Neural progenitor cell (in vitro differentiated cells): ENCODE data around the gene P2RX7. TPM values are rescaled to one million over a fixed set of nuclear protein-coding genes. Genes with fewer than 3 reads are reported as not detected.

Experiments
- DNase-seq: peaks from one replicate; pipeline ENCODE4 v3.0.0-alpha.2; 2016; ENCODE audit warnings: low spot score
- H2AFZ ChIP-seq: fragments of 200-600 bp; sonication (generic); replicated peaks from 2 replicates; pipeline ENCODE4 v1.6.1; 2016; ENCODE audit warnings: antibody characterized with exemption
- H3F3A ChIP-seq: fragments of 200-600 bp; sonication (generic); 2 replicates; pipeline ENCODE4 v1.6.1; 2016; ENCODE audit warnings: antibody characterized with exemption, low read depth
- H3K27ac ChIP-seq: fragments of 200-600 bp; sonication (generic); 2 replicates; pipeline ENCODE4 v1.5.1; 2016; ENCODE audit warnings: mild to moderate bottlenecking
- H3K27me3 ChIP-seq: fragments of 200-600 bp; sonication (generic); 2 replicates; pipeline ENCODE4 v1.6.1; 2016; ENCODE audit warnings: mild to moderate bottlenecking, moderate library complexity
- H3K36me3 ChIP-seq: fragments of 200-600 bp; sonication (generic); 2 replicates; pipeline ENCODE4 v1.5.1; 2016
- H3K4me1 ChIP-seq: fragments of 200-600 bp; sonication (generic); 2 replicates; pipeline ENCODE4 v1.6.1; 2016; ENCODE audit warnings: mixed run types
- H3K4me2 ChIP-seq: fragments of 200-600 bp; sonication (generic); 2 replicates; pipeline ENCODE4 v1.6.1; 2016
- H3K4me3 ChIP-seq: fragments of 200-600 bp; sonication (generic); 2 replicates; pipeline ENCODE4 v1.5.1; 2016
- H3K79me2 ChIP-seq: fragments of 200-600 bp; sonication (generic); 2 replicates; pipeline ENCODE4 v1.6.1; 2016; ENCODE audit warnings: low read depth
- H3K9ac ChIP-seq: fragments of 200-600 bp; sonication (generic); 2 replicates; pipeline ENCODE4 v1.6.1; 2016
- H3K9me3 ChIP-seq: fragments of 200-600 bp; sonication (generic); 2 replicates; pipeline ENCODE4 v1.5.1; 2016; ENCODE audit warnings: low read depth
- H4K20me1 ChIP-seq: fragments of 200-600 bp; sonication (generic); 2 replicates; pipeline ENCODE4 v1.6.1; 2016; ENCODE audit warnings: low read depth
- H3K27ac Mint-ChIP-seq: 3 replicates; pipeline ENCODE4 v1.8.0; 2021; ENCODE audit warnings: mixed read lengths
- H3K27me3 Mint-ChIP-seq: 2 replicates; pipeline ENCODE4 v1.8.0; 2022; ENCODE audit warnings: low read depth, mild to moderate bottlenecking, inconsistent platforms, moderate library complexity, mixed read lengths; ENCODE audit not compliant: insufficient read depth
- H3K36me3 Mint-ChIP-seq: 3 replicates; pipeline ENCODE4 v1.8.0; 2021; ENCODE audit warnings: mixed read lengths
- H3K4me1 Mint-ChIP-seq: 3 replicates; pipeline ENCODE4 v1.8.0; 2021; ENCODE audit warnings: mixed read lengths
- H3K4me3 Mint-ChIP-seq: 3 replicates; pipeline ENCODE4 v1.8.0; 2021; ENCODE audit warnings: mild to moderate bottlenecking, moderate library complexity, mixed read lengths
- H3K9me3 Mint-ChIP-seq: 3 replicates; pipeline ENCODE4 v1.8.0; 2020; ENCODE audit warnings: mixed read lengths
- EZH2 ChIP-seq: fragments of 200-600 bp; sonication (generic); IDR thresholded peaks from 2 replicates; pipeline ENCODE4 v1.6.1; 2017; ENCODE audit warnings: antibody characterized with exemption, mild to moderate bottlenecking, moderate library complexity
- EZH2phosphoT487 ChIP-seq: fragments of 200-600 bp; sonication (generic); IDR thresholded peaks from 2 replicates; pipeline ENCODE4 v1.6.1; 2017; ENCODE audit warnings: antibody characterized with exemption
- total RNA-seq: library from RNA; depleted of rRNA; stranded (reverse); fragments of >200 nt; gene quantifications from 2 replicates; pipeline ENCODE4 v1.2.3, GENCODE V29; 2015; ENCODE audit warnings: low replicate concordance
- TF ChIP-seq, protein P1 (sequence below): fragments of 200-600 bp; sonication (generic); IDR thresholded peaks from 2 replicates; pipeline ENCODE4 v1.5.1; 2017; ENCODE audit warnings: antibody characterized with exemption, mild to moderate bottlenecking

P2RX7 gene
- total RNA-seq, 1 donor from 2014 or later, result 0.71 TPM

DNA sequence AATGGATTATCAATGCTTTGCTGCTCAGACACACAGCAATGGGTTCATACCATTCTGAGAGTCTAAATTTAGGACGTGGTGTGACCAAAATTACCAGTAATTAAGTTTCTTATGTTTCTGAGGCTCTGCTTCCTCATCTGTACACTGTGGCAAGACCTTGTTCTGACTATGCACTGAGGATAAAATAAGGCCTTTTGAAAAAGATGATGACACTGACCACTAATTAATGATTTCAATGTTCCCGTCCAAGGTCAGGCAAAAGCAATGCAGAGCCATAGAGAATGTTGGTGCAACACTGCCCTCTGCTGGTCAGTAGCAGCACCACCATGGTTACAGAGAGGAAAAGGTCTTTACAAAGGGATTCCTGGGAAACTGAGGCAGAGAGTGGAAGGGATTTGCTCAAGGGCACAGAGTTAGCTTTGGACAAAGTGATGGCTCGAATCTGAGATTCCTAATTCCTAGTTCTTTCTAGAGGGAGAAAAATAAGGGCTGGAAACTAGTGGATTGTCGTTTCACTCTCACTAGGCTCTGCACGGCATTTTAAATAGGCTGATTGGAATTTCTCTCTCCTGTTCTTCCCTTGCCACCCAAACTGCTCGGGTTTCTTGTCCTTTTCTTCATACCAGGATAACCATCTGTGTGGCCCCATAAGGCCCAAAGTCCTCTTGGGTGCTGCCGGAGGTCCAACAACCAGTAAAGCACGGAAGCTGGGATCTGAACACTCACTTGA, 22.3 kb upstream of the P2RX7 start:
- no peaks in the 10 kb centered on the region for H3K9me3 Mint-ChIP-seq
- peaks cover 9% of the 10 kb centered on the region for H3K27me3 Mint-ChIP-seq
- no peaks in the 10 kb centered on the region for H3K36me3 ChIP-seq
- TF ChIP-seq, protein P1, sequence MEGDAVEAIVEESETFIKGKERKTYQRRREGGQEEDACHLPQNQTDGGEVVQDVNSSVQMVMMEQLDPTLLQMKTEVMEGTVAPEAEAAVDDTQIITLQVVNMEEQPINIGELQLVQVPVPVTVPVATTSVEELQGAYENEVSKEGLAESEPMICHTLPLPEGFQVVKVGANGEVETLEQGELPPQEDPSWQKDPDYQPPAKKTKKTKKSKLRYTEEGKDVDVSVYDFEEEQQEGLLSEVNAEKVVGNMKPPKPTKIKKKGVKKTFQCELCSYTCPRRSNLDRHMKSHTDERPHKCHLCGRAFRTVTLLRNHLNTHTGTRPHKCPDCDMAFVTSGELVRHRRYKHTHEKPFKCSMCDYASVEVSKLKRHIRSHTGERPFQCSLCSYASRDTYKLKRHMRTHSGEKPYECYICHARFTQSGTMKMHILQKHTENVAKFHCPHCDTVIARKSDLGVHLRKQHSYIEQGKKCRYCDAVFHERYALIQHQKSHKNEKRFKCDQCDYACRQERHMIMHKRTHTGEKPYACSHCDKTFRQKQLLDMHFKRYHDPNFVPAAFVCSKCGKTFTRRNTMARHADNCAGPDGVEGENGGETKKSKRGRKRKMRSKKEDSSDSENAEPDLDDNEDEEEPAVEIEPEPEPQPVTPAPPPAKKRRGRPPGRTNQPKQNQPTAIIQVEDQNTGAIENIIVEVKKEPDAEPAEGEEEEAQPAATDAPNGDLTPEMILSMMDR, result peak; percentile 100
- no peak for TF ChIP-seq EZH2
- no peaks in the 10 kb centered on the region for H3K27me3 ChIP-seq
- no peaks in the 10 kb centered on the region for H3K4me1 Mint-ChIP-seq
- no peaks in the 10 kb centered on the region for H3F3A ChIP-seq
- H3K4me1 ChIP-seq, result no peaks in the 10 kb centered on the region
- no peaks in the 10 kb centered on the region for H3K79me2 ChIP-seq
- no peak overlapping the region for H3K4me3 Mint-ChIP-seq
- no peak overlapping the region for H3K4me2 ChIP-seq
- no peak overlapping the region for H3K9ac ChIP-seq
- H3K27ac ChIP-seq, result no peak overlapping the region
- H3K27ac Mint-ChIP-seq, result no peak overlapping the region
- no peak overlapping the region for H2AFZ ChIP-seq
- DNase-seq, result peak; percentile 72
- no peaks in the 10 kb centered on the region for H3K9me3 ChIP-seq
- no peak overlapping the region for H3K4me3 ChIP-seq
- no peaks in the 10 kb centered on the region for H4K20me1 ChIP-seq
- no peaks in the 10 kb centered on the region for H3K36me3 Mint-ChIP-seq

DNA sequence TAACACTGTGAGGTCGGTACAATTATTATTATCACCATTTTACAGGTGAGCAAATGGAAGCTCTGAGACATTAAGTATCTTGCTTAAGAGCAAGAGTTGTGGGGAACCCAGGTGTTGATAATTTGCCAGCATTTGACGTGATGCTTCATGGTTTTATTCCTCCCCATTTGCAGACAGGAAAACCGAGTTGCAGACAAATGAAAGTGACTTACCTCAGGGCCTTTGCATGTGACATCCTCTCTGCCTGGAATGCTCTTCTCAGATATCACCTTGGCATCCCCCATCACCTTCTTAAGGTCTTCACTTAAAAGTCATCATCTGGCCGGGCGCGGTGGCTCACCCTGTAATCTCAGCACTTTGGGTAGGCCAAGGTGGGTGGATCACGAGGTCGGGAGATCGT, 21.0 kb upstream of the P2RX7 start:
- Histone ChIP-seq H3K9ac (no peak overlapping the region), H3K4me1 (no peaks in the 10 kb centered on the region), H3K4me3 (no peak overlapping the region), H3K9me3 (no peaks in the 10 kb centered on the region), H3F3A (no peaks in the 10 kb centered on the region), H4K20me1 (no peaks in the 10 kb centered on the region), H2AFZ (no peak overlapping the region), H3K36me3 (no peaks in the 10 kb centered on the region), H3K79me2 (no peaks in the 10 kb centered on the region), H3K27me3 (no peaks in the 10 kb centered on the region), H3K4me2 (no peak overlapping the region), H3K27ac (no peak overlapping the region)
- Mint-ChIP-seq H3K9me3 (no peaks in the 10 kb centered on the region), H3K4me3 (no peak overlapping the region), H3K36me3 (no peaks in the 10 kb centered on the region), H3K4me1 (no peaks in the 10 kb centered on the region), H3K27ac (no peak overlapping the region), H3K27me3 (peaks cover 8% of the 10 kb centered on the region)
- no peak for DNase-seq
- TF ChIP-seq, protein P1, result no peak
- no peak for TF ChIP-seq EZH2phosphoT487
- TF ChIP-seq EZH2, result no peak

DNA sequence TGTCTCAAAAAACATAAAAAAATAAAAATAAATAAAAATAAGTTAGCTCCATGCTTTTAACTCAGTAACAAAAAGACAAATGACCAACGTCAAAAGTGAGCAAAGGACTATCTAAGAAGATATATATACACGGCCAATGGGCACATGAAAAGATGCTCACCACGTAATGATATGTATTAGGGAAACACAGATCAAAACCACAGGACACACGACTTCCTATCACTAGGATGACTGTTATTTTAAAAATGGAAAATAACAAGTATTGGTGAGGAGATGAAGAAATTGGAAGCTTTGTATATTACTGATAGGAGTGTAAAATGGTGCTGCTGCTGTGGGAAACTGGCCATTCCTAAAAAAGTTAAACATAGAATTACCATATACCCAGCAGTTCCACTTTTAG, 20.2 kb upstream of the P2RX7 start:
- no peak for DNase-seq
- Mint-ChIP-seq H3K4me3 (no peak overlapping the region), H3K27ac (no peak overlapping the region), H3K9me3 (no peaks in the 10 kb centered on the region), H3K4me1 (no peaks in the 10 kb centered on the region), H3K27me3 (peaks cover 8% of the 10 kb centered on the region), H3K36me3 (no peaks in the 10 kb centered on the region)
- no peak overlapping the region for H2AFZ ChIP-seq
- H3K27ac ChIP-seq, result no peak overlapping the region
- no peak overlapping the region for H3K4me3 ChIP-seq
- no peak overlapping the region for H3K9ac ChIP-seq
- no peaks in the 10 kb centered on the region for H3K36me3 ChIP-seq
- H3K27me3 ChIP-seq, result no peaks in the 10 kb centered on the region
- no peaks in the 10 kb centered on the region for H4K20me1 ChIP-seq
- H3K4me1 ChIP-seq, result no peaks in the 10 kb centered on the region
- H3K4me2 ChIP-seq, result no peak overlapping the region
- TF ChIP-seq, protein P1, result no peak
- TF ChIP-seq EZH2phosphoT487 (no peak), EZH2 (no peak)
- H3K9me3 ChIP-seq, result no peaks in the 10 kb centered on the region
- H3K79me2 ChIP-seq, result no peaks in the 10 kb centered on the region
- H3F3A ChIP-seq, result no peaks in the 10 kb centered on the region
